NCI-H2171 (cell line): ENCODE measurements around the gene PIR.

Source experiments
- DNase-seq: peaks from one replicate; lab custom pipeline; 2025; lab: John Stamatoyannopoulos, UW

PIR gene

DNA sequence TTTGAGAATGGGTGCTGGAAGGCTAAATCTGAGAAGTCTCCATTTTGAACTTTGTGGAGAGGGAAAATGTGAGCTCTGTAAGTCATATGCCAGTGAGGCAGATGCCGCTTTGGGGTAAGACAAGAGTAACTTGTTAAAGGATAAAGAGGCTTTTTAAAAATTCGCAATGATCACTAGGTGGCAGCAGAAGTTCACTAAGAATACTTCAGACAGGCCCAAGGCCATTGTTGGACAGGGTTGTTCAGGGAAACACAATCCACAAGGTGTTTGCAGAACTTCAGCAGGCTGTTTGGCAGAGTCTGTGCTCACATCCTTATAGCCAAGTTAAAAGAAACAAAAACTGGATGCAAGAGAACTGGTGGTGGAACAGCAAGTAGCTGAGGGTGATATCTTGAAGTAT is 144.1 kb downstream of the PIR start:
- DNase-seq, result peak; percentile 29

DNA sequence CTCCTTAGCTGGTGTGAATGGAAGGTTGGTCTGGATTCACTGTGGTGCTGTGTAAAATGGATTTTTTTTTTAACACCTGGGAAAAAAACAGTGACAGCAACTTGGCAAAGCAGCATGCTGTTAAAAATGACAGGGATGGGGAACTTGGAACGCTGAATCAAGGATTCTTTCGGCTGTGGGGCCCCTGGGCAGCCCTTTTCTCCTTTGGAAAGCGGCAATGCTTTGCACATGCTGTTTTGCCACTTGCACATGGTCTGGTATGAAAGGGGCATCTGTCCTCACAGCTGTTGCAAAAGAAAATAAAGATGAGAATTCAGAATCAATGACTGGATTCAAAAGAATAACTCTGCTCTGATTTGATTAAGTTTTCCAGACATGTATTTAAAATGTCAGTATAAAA is 147.2 kb downstream of the PIR start:
- no peak for DNase-seq

- no peak for DNase-seq
These were observed 149.0 kb downstream of the PIR start for GRCh38 chrX:15344106-15344505.

DNA sequence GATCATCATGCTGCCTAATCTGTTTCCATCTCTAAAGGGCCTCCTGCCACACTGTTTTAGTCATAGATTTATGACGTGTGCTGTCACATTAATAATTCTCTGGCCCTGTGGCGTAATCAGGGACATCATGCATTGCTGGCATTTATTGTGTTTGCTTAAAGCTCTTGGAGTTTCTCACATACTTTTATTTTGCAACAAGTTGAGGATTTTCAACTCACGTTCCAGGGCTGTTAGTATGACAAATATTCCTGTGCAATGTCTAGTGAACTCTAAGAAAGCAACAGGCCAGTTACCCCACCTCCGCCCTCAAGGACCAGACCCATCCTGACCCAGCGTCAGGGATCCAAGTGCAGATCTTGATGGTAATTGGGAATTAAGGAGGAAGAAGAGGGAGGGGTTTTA is 150.1 kb downstream of the PIR start:
- no peak for DNase-seq

- no peak for DNase-seq
These were observed 152.3 kb downstream of the PIR start for GRCh38 chrX:15340867-15341266.

DNA sequence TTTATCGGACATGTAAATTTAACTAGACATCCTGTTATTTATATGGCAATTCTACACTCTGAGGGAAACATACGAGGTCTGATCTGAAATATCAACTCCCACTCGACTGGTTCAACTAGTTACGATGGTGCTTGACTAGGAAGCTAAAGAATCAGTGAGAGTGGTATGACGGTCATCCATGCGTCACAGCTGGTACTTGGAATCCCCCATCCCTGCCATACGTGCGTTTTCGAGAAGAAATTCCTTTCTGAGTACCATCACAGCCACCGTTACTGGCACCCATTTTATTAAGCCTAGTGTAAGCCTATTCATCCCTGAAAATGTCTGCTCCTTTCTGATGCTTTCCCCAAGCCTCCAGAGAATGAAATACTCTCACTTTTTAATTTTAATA is 157.1 kb downstream of the PIR start:
- no peak for DNase-seq

GRCh38 chrX:15335135-15336022 is 157.8 kb downstream of the PIR start, which contains the start of gene PIGA:
TSS of gene PIGA (minus strand) at chrX:15335523. CDS start at chrX:15331930, 3,593 bp downstream.
- DNase-seq, result peak; percentile 91
